K562 (cell line): ENCODE measurements around the gene CHAF1A. TPM values are rescaled to one million over a fixed set of nuclear protein-coding genes. Genes with fewer than 3 reads are reported as not detected.
A peak's percentile ranks its signal among the peaks of the same experiment; 100 is the strongest.

Source experiments
- BRD4 ChIP-seq: fragments of 200-600 bp; sonication (generic); IDR thresholded peaks from 2 replicates; pipeline ENCODE4 v1.6.1; 2017; ENCODE audit warnings: inconsistent platforms
- DACH1 ChIP-seq: fragments of 450-650 bp; IDR thresholded peaks from 2 replicates; pipeline ENCODE4 v1.6.1; 2018; ENCODE audit not compliant: partially characterized antibody
- EGR1 ChIP-seq: fragments of 450-650 bp; conservative IDR thresholded peaks from 2 replicates; pipeline ENCODE4 v1.6.1; 2017; ENCODE audit warnings: mild to moderate bottlenecking
- ESRRA ChIP-seq: fragments of 450-650 bp; IDR thresholded peaks from 2 replicates; pipeline ENCODE4 v1.6.1; 2014; ENCODE audit warnings: low read depth, mild to moderate bottlenecking, moderate library complexity, borderline replicate concordance
- KLF13 ChIP-seq: fragments of 450-650 bp; IDR thresholded peaks from 2 replicates; pipeline ENCODE4 v1.6.1; 2016; ENCODE audit warnings: missing genetic modification characterization, low read depth, mild to moderate bottlenecking, missing compliant biosample characterization, moderate library complexity, borderline replicate concordance
- MTA2 ChIP-seq: fragments of 450-650 bp; IDR thresholded peaks from 2 replicates; pipeline ENCODE4 v1.6.1; 2016; ENCODE audit warnings: low read depth
- NFYB ChIP-seq: IDR thresholded peaks from 2 replicates; pipeline ENCODE4 v1.6.1; 2011; ENCODE audit warnings: mild to moderate bottlenecking, moderate library complexity; ENCODE audit not compliant: insufficient read length; ENCODE audit errors: extremely low read depth
- ZC3H4 ChIP-seq: sonication (generic); formaldehyde crosslinking; IDR thresholded peaks from 2 replicates; pipeline ENCODE4 v1.9.0; 2021; ENCODE audit warnings: missing genetic modification reagents, borderline replicate concordance
- ZNF184 ChIP-seq: sonication (generic); formaldehyde crosslinking; IDR thresholded peaks from 2 replicates; pipeline ENCODE4 v1.5.0; 2020; ENCODE audit warnings: missing genetic modification reagents
- ZNF75A ChIP-seq: fragments of 450-650 bp; formaldehyde crosslinking; IDR thresholded peaks from 2 replicates; pipeline ENCODE4 v1.4.0; 2020; ENCODE audit warnings: mild to moderate bottlenecking
- polyA plus RNA-seq, 8 experiments: library from polyadenylated mRNA; depleted of rRNA in 4 of 8; stranded (reverse) in 5 of 8; unstranded in 3 of 8; fragments of >200 nt; fragmentation: Nextera tagmentation in 2 of 8; fragmentation: Illumina TruSeq in 1 of 8; extraction: Ambion mirVana in 2 of 8; extraction: Trizol in 1 of 8; gene quantifications; 2 replicates each; pipeline versions ENCODE4 v1.2.1 to v1.2.3, GENCODE V29; 2011 to 2014; ENCODE audit warnings: inconsistent platforms in 1 of 8, missing spikeins in 1 of 8
- total RNA-seq, 7 experiments: library from RNA; depleted of rRNA in 6 of 7; stranded (reverse); fragments of >200 nt in 6 of 7; fragmentation: Illumina TruSeq in 2 of 7; extraction: Trizol in 2 of 7; gene quantifications; 2 replicates each; pipeline versions ENCODE4 v1.2.1 to v1.2.3, GENCODE V29; 2011 to 2021; ENCODE audit warnings: low replicate concordance in 1 of 7
- TF ChIP-seq, protein P1 (sequence below), 2 experiments: fragments of 450-650 bp in 1 of 2; IDR thresholded peaks; 2 replicates each; pipeline ENCODE4 v1.6.1; 2011 to 2017; ENCODE audit warnings: low read depth in 2 of 2, antibody characterized with exemption in 1 of 2, borderline replicate concordance in 1 of 2, low read length in 1 of 2, mild to moderate bottlenecking in 1 of 2, mixed read lengths in 1 of 2; ENCODE audit not compliant: control insufficient read depth in 1 of 2
- TF ChIP-seq, protein P2 (sequence below): fragments of 450-650 bp; IDR thresholded peaks from 2 replicates; pipeline ENCODE4 v1.6.1; 2016; ENCODE audit warnings: borderline replicate concordance
- TF ChIP-seq, protein P3 (sequence below): sonication (generic); formaldehyde crosslinking; IDR thresholded peaks from 2 replicates; pipeline ENCODE4 v1.8.0; 2022; ENCODE audit warnings: mild to moderate bottlenecking, low read depth, missing genetic modification reagents
- TF ChIP-seq, protein P4 (sequence below): sonication (generic); formaldehyde crosslinking; IDR thresholded peaks from 2 replicates; pipeline ENCODE4 v1.8.1; 2023; ENCODE audit warnings: mild to moderate bottlenecking, missing genetic modification reagents
- TF ChIP-seq, protein P5 (sequence below): fragments of 200-400 bp; formaldehyde crosslinking; IDR thresholded peaks from 2 replicates; pipeline ENCODE4 v1.6.1; 2017; ENCODE audit warnings: mild to moderate bottlenecking, low read depth, low read length, moderate library complexity

CHAF1A gene
- total and polyA plus RNA-seq, 9 of the 15 experiments (the other 6 are each of a cell fraction or from before 2014, with no cell fraction given) = 1.6 to 86.9 (median 45.2) TPM

DNA sequence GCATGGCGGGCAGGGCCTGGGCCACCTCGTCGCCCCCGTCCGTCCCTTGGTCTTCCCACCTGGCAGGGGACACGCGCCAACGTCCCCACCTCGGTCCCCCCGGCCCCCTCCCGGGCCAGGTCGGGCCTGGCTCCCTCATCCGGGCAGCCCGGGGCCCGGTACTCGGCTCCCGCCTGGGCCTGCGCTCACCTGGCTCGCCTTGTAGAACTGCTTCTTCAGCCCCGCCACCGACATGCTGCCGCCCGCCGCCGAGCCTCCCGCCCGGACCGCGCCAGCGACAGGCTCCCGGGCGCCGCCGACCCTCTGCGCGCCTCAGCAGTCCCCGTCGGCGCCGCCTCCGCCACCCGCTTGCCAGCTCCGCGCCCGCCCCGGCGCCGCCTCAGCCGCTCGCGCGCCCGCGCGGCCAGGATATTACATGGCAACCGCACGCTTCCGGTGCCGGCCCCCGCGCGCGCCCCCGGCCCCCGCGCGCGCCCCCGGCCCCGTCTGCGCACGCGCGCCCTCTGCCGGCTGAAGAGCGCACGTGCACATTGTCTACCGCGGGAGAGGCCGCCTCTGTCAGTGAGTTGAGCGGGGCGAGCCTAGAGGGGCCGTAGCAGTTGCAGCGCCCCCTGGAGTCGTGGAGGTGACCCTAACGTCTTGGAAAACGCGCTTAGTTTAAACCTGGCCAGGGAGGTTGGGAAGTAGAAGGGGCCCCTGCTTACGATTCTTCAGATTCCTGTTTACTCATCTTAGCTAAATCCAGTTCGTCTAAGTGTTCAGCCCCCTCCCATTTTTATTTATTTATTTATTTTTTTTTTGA is 2.1 kb upstream of the CHAF1A start, which contains the start of gene SH3GL1 (continued):
- TF ChIP-seq, protein P1, sequence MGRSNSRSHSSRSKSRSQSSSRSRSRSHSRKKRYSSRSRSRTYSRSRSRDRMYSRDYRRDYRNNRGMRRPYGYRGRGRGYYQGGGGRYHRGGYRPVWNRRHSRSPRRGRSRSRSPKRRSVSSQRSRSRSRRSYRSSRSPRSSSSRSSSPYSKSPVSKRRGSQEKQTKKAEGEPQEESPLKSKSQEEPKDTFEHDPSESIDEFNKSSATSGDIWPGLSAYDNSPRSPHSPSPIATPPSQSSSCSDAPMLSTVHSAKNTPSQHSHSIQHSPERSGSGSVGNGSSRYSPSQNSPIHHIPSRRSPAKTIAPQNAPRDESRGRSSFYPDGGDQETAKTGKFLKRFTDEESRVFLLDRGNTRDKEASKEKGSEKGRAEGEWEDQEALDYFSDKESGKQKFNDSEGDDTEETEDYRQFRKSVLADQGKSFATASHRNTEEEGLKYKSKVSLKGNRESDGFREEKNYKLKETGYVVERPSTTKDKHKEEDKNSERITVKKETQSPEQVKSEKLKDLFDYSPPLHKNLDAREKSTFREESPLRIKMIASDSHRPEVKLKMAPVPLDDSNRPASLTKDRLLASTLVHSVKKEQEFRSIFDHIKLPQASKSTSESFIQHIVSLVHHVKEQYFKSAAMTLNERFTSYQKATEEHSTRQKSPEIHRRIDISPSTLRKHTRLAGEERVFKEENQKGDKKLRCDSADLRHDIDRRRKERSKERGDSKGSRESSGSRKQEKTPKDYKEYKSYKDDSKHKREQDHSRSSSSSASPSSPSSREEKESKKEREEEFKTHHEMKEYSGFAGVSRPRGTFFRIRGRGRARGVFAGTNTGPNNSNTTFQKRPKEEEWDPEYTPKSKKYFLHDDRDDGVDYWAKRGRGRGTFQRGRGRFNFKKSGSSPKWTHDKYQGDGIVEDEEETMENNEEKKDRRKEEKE (IDR thresholded peaks at IDR 0.05; ENCODE audit: borderline replicate concordance in 1 of 2, control insufficient read depth in 1 of 2, low read depth in 2 of 2, low read length in 1 of 2) = peak in 1 of 2 experiments; percentile 85; a peak in 1 of 4 replicates
- no peak for TF ChIP-seq NFYB
- TF ChIP-seq DACH1 = no peak
- no peak for TF ChIP-seq ZNF75A (CRISPR knock-in tag)
- TF ChIP-seq, protein P2, sequence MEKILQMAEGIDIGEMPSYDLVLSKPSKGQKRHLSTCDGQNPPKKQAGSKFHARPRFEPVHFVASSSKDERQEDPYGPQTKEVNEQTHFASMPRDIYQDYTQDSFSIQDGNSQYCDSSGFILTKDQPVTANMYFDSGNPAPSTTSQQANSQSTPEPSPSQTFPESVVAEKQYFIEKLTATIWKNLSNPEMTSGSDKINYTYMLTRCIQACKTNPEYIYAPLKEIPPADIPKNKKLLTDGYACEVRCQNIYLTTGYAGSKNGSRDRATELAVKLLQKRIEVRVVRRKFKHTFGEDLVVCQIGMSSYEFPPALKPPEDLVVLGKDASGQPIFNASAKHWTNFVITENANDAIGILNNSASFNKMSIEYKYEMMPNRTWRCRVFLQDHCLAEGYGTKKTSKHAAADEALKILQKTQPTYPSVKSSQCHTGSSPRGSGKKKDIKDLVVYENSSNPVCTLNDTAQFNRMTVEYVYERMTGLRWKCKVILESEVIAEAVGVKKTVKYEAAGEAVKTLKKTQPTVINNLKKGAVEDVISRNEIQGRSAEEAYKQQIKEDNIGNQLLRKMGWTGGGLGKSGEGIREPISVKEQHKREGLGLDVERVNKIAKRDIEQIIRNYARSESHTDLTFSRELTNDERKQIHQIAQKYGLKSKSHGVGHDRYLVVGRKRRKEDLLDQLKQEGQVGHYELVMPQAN = no peak
- TF ChIP-seq ZNF184 (CRISPR knock-in tag) = no peak
- TF ChIP-seq MTA2 = no peak
- no peak for TF ChIP-seq KLF13 (tag)
- TF ChIP-seq, protein P3, sequence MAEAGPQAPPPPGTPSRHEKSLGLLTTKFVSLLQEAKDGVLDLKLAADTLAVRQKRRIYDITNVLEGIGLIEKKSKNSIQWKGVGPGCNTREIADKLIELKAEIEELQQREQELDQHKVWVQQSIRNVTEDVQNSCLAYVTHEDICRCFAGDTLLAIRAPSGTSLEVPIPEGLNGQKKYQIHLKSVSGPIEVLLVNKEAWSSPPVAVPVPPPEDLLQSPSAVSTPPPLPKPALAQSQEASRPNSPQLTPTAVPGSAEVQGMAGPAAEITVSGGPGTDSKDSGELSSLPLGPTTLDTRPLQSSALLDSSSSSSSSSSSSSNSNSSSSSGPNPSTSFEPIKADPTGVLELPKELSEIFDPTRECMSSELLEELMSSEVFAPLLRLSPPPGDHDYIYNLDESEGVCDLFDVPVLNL (CRISPR knock-in tag) = peak; percentile 95
- TF ChIP-seq ESRRA = peak; percentile 45; the same call in 1 of the 2 replicates
- TF ChIP-seq ZC3H4 (CRISPR knock-in tag) = no peak
- TF ChIP-seq, protein P4, sequence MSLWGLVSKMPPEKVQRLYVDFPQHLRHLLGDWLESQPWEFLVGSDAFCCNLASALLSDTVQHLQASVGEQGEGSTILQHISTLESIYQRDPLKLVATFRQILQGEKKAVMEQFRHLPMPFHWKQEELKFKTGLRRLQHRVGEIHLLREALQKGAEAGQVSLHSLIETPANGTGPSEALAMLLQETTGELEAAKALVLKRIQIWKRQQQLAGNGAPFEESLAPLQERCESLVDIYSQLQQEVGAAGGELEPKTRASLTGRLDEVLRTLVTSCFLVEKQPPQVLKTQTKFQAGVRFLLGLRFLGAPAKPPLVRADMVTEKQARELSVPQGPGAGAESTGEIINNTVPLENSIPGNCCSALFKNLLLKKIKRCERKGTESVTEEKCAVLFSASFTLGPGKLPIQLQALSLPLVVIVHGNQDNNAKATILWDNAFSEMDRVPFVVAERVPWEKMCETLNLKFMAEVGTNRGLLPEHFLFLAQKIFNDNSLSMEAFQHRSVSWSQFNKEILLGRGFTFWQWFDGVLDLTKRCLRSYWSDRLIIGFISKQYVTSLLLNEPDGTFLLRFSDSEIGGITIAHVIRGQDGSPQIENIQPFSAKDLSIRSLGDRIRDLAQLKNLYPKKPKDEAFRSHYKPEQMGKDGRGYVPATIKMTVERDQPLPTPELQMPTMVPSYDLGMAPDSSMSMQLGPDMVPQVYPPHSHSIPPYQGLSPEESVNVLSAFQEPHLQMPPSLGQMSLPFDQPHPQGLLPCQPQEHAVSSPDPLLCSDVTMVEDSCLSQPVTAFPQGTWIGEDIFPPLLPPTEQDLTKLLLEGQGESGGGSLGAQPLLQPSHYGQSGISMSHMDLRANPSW (CRISPR knock-in tag) = no peak
- TF ChIP-seq BRD4 = no peak
- TF ChIP-seq, protein P5, sequence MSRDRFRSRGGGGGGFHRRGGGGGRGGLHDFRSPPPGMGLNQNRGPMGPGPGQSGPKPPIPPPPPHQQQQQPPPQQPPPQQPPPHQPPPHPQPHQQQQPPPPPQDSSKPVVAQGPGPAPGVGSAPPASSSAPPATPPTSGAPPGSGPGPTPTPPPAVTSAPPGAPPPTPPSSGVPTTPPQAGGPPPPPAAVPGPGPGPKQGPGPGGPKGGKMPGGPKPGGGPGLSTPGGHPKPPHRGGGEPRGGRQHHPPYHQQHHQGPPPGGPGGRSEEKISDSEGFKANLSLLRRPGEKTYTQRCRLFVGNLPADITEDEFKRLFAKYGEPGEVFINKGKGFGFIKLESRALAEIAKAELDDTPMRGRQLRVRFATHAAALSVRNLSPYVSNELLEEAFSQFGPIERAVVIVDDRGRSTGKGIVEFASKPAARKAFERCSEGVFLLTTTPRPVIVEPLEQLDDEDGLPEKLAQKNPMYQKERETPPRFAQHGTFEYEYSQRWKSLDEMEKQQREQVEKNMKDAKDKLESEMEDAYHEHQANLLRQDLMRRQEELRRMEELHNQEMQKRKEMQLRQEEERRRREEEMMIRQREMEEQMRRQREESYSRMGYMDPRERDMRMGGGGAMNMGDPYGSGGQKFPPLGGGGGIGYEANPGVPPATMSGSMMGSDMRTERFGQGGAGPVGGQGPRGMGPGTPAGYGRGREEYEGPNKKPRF = no peak
- no peak for TF ChIP-seq EGR1
